Embryonic facial prominence (tissue), 1 donor: ENCODE data around the gene KRT10.
"Not testable (repeated sequence)": the region's sequence is repeated elsewhere in the genome, so short reads cannot be mapped to it uniquely, and the experiment has no call there.

Experiments
- DNase-seq: peaks from one replicate; pipeline ENCODE4 v3.0.0-alpha.2; 2016; ENCODE audit errors: extremely low spot score

Gene KRT10

DNA sequence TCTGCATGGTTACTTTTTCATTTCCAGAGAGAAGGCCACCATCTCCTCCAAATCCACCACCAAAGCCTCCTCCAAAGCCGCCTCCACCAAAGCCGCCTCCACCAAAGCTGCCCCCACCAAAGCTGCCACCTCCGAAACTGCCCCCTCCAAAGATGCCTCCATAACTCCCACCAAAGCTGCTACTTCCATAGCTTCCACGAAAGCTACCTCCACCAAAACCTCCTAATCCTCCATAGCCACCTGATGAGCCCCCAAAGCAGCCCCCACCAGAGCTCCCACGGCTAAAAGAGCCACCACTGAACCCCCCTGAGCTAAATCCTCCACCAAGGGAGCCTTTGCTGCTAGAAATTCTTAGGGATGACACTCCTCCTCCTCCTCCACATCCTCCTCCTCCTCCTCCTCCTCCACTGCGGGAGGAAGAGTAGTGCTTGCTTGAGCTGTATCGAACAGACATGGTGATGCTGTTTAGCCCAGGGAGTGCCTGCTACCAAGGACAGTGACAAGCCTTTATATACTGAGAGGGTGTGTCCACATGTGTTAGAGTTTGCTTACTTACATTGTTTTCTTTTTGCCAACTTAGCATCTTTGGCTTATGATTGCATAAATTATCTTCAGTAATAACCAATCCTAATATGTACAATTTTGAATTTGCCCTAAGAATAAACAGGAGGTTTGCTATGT is at the start of gene KRT10:
Gene KRT10, minus strand, starts transcription at position 483 of the 681 bp plus-strand sequence. Its CDS starts 29 bp downstream, at position 454.
- DNase-seq = no peak

DNA sequence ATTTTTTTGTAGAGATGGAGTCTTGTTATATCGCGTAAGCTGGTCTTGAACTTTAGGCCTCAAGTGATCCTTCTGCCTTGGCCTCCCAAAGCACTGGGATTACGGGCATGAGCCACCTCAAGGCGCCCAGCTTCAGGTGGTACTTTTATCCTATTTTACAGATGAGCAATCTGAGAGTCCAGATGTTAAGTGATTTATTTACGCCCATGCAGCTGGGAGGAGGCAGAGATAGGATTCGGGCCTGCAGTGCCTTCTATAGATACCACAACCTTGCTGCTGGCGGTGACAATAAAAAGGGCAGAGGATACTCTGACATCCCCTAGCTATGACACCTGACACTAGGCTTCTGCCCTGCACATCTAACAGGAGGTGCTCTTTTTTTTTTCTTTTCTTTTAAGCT is 48.9 kb upstream of the KRT10 start:
- DNase-seq = no peak

DNA sequence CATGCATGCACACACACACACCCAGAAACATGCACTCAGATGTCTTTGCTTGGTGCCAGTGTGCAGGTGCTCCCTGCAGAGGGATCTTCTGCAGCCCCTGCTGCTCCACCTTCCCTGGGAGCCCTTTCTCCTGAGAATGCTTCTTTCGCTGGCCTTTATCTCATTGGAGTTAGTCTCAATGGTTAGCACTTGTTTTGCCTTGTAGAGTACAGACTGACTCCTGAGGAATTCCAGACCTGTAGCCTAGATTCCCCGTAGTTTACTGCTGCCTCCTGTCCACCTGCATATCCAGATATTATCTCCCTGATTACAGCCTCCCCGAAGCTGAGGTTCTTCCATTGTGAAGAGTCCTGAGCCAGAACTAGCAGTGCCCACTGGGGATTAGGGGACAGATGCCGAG is 47.7 kb upstream of the KRT10 start:
- no peak for DNase-seq

DNA sequence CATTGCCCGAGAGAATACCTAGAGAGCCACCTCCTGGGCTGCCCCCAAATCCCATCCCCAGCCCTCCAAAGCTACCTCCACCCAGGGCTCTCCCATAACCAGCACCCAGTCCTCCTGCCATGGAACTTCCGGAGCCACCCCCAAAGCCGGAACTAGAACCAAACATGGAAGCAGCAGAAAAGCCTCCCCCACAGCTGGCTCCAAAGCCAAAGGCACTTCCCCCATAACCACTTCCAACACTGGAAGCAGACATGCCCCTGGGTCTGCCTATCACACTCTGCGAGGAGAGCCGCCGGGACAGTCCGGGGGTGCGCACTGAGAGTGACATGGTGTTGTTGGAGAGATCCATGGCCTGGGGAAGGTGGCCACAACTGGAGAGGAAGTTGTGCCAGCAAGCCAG is 44.4 kb upstream of the KRT10 start, which contains the start of gene KRT12:
Gene KRT12, minus strand, starts transcription at position 386 of the 400 bp plus-strand sequence. Its CDS starts 37 bp downstream, at position 349.
- DNase-seq = no peak

DNA sequence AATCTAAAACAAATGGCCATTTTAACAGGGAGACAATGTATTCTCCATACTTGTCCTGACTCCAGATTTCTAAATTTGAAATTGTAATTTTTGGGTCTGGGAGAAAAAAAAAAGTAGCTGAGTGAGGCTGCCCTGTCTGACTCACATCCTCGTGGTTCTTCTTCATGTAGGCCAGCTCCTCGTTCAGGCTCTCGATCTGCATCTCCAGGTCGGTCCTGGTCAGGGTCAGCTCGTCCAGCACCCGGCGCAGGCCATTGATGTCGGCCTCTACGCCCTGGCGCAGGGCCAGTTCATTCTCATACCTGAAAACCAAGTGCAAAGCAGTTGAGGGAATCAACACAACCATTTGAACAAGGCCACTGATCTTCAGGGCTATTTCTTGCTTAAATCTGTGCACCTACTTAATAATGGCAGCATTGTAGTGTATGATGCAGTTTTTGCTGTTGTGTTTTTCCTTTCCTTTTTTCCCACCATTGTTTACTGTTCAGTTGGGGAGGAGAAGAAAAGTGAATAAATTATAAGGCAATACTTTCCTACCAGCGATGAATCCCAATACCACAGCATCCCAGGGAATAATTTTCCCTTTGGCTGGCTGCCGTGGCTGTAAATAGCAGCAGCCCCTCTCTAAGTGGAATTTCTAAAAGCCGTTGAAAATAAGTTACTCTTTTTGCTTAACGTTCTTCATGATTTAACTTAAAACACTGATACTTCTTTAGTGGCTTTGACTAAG is 42.4 kb upstream of the KRT10 start:
- no peak for DNase-seq

DNA sequence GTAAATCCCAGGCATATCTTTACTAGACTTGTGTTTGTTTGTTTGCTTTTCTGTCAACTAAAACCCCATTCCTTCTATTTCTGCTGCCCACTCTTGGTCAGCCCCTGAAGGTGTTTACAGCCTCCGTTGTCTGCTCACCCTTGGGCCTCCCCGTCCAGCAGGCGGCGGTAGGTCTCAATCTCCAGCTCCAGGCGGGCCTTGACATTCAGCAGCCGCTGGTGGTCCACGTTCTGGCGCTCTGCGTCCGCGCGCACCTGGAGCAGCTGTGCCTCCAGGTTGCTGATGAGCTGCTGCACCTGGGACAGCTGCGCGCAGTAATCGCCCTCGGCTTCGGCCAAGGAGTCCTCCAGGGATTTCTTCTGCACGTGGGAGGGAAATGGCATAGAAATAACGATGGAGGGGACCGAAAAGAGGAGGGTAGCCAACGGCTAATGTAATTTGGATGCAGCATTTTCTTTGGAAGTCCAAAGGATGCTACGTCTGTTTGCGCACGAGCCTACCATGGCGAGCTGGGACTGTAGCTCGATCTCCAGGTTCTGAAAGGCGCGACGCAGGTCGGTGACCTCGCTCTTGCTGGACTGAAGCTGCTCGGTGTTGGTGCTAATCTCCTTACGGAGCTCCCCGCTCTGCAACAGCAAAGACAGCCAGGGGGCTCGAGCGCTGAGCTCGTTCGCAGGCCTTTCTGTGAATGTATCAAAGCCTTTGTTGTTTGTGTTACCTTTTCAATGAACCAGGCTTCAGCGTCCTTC is 40.7 kb upstream of the KRT10 start:
- no peak for DNase-seq

DNA sequence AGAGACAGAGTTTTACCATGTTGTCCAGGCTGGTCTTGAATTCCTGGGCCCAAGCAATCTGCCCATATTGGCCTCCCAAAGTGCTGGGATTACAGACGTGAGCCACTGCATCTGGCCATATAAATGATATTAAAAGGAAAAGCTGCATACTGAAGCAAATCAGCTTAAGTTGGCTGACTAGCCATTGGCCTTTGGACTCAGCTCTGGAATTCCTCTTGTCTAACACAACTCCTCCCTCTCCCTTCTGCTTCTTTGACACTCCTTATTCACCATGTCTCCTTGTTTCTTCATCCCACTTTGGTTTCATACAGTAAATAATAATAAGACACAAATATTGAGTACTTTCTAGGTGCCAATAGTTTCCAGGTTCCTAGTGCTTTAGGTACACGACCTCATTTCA is 37.1 kb upstream of the KRT10 start:
- no peak for DNase-seq

DNA sequence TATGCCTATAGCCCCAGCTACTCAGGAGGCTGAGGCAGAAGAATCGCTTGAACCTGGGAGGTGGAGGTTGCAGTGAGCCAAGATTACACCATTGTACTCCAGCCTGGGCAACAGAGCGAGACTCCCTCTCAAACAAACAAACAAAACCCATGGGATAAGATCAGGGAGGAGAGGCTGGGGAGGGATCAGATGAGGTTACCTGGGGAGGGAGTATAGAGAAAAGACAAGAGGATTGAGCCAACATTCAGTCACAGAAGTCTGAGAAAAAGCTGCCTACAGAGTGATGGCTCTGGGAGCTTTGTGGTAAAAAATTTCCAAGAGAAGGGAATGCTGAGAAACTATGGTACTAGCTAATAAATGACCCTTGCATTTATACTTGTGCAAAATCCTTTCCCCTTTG is 36.3 kb upstream of the KRT10 start:
- DNase-seq = not testable (repeated sequence)

DNA sequence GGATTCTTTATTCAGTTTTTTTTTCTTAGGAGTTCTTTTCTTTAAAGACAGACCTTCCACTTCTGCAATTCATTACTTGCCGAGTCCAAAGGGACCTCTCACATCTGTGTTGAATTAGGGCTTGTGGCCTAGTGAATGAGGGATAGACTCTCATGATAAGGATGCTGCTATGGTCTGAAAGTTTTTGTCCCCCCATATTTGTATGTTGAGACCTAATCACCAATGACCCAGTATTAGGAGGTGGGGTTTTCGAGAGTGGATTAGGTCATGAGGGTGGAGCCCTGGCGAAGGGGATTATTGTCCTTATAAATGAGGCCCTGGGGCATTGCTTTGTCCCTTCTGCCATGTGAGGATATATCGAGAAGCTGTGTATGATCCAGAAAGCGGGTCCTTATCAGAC is 35.1 kb upstream of the KRT10 start:
- peak; percentile 12 for DNase-seq

DNA sequence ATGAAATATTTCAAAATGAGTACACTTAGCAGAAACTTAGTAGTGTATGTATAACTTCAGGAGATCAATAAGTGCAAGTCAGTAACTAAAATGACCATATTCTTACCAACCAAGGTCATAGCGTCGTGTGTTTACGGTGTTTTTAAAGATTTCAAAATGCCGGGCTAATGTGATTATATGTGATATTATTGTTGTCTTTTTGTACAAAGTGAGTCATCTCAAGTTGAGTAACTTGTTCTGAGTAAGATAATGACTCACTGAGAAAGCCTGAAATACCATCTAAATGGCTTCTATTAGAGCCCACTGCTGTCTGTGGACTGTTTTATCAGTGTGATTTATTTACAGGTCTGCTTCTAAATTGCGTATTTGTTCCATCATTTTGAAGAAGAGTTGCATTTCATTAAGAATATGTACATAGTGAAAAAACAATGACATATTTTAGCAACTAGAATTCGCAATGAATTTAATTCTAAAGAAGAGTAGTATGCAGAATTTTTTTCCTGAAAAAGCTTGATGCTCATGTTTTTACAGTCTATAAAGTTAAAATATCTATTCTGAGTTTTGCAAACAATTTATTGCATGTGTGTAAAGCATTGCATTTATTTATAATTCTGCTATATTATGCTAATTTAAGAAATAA is 31.9 kb upstream of the KRT10 start:
- no peak for DNase-seq

DNA sequence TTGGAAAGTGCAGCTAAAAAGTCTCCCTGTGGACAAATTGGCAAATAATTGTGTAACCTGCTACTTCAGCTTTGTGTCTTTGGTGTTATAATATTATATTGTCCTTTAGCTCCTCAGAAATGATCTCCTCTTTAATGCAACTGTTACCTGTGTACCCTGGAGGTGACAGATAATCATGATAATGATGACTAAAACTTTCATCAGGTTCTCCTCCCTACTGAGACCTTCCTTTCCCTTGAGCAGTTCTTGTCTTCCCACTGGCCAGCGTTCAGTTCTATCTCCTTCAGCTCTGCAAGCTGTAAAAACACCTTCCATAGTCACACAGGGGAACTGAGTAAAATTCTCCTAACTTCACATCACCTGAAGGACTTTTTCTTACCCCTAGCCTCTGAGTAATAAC is 29.9 kb upstream of the KRT10 start:
- DNase-seq = no peak

DNA sequence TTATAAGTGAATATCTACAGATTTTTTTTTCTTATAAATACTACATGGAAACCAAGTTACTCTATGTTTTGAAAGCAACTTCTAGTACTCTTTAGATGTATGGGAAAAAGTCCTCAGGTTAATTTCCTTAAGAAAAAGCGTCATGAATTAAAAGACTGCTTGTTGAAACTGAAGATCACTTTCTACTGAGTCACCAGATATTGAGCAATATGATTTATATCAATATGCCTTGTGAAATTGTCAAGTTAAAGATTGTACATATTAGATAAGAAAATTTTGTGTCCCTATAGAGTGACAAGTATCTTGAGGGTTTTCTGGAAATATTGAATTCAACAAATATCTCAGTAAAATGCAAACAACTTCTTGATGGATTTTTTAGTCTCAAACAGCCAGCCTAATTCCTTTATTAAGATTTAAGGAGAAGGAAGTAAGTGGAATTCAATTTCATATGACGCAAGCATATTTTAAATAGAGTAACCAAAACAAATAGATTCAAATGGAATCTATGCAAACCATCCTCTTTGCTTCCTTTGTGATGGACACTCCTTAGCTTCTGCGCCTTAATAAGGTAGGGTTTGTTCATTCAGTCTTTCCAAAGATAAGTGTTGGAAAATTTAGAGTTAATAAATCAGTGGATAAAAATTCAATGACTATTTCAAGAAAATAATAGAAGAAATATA is 28.0 kb upstream of the KRT10 start:
- DNase-seq = no peak

DNA sequence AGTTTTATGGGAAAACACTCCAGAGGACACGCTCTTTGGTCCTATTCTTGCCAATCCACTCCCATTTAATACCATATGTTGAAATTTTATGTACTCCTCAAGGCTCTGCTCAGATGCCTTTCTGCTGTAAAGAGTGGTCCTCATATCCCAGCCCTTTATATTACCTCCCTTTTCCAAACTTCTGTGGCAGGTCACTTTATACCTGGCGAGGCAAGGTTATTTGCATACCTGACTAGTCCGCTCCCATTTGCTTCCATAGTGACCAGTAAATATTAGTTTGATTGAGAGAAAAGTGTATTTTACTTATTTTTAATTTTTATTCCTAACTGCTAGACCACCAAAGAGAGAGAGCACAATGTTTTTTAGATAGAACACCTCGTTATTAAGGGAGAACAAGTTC is 27.3 kb upstream of the KRT10 start:
- no peak for DNase-seq

DNA sequence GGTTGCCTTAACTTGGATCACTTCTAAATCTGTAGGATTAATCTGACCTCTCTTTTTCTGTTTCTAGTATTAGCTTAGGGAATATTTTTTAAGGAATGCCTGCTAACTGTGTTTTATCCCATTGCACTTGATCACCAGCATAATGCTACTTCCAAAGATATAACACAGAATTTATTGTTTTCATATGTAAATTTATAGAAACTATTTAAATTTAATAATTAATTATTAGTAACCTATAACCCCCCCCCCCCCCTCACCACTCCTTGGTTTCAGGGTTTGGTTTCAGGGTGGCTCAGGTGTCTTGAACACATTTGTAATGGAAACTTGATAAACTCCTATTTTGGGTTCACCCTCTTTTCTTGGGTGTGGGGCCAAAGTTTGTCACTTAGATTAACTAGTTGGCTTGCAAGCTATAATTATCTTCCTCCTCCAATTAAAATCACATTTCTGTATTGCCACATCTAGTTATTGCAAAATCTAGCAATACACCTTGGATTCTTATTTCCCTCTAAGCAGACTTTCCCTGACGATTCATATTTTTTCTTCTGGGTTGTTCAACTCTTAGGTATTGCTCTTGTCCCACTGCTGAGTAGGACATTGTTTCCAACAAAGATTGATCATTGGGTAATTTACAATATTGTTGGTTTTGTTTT is 26.3 kb upstream of the KRT10 start:
- no peak for DNase-seq

DNA sequence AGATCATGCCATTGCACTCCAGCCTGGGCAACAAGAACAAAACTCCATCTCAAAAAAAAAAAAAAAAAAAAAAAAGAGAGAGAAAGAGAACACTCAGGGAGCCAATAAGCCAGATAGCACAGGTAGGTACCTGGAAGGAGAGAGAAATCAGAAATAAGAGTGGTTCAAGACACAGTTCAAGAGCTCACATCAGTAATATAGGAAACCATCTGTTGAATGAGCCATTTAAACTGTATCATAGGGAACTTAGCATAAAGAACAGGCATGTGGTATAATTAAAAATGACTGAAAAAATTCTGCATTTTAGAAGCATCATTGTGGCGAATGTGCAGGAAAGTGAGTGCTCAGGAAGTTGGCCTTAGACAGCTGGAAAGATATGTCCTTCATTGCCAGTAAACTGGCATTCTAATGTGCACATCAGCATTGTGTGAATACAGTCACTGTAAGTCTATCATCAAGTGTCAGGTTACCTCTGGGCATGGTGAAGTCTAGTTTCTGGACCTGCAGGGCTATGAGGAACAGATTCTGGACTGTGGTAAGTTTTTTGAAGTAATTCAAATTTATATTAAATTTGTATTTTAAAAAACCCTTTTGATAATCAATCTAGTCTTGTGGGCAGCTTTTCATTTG is 24.2 kb upstream of the KRT10 start:
- DNase-seq = no peak

DNA sequence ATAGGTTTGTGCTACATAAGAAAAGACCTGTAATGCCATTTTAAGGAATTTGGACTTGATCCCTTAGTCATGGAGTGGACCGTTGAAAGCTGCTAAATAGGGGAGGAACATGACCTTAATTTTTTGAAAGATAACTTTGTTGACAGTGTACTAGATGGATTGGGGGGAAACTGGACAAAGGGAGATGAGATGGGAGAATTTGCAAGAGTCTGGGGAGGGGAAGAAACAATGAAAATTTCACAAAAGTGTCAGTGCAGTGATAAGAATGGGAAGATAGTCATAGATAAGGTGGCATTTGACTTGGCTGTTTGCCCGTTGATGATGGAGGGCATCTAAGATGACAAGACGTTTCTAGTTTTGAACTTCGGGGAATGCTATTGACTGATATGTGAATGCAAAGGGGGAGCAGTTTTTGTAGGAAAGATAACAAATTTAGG is 22.3 kb upstream of the KRT10 start:
- no peak for DNase-seq

DNA sequence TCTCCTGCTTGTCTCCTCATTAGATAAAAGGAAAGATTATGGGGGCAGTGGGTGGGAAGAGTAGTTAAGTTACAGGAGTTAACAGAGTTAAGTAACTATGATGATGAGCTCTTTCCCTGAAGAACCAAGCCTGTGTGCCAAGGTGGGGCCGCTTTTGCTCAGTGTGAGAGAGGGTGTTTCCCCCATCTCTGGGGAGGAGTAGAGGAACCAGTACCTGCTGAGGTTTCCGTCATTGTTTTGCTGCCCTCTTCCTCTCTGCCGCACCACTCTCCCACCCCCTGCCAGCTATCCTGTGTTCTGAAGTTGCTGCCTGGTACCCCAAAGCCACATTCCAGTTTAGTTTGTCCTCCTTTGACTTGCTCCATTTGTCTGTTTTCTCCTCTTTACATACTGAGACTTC is 20.8 kb upstream of the KRT10 start:
- no peak for DNase-seq

DNA sequence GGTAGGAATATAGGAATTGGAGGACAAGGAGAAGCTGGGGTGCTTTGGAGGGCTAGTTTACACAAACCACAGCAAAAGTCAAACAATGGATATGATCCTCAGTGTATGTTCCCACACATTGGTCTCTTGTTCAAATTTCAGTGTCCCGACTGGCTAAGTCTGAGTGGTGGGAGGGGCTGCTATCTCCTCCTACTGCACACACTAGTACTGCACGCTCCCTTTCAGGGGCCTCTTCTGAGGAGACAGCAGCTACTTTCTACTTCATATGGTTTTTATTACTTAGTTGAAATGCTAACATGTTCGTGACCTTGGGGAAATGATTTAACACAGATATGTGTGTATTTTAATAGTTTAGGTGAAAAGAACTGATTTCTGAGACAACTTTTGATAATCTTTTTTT is 18.8 kb upstream of the KRT10 start:
- DNase-seq = peak; percentile 24

DNA sequence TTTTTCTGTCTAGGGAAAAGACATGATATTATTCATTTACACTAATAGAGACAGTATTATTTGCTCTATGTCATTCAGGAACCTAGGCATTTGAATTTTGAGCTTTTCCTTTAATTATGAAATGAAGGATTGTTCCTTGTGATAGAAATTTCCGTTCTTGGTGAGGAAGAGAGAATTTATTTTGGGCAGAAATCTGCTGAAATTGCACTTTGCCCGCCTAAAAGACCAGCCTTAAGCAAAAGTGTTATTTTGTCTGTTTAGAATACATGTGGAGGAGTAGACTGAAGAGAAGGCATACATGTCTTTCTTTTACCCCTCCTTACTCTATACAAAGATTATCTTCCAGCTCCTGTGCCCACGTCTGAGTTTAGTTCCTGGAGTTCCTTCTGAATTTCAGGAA is 16.8 kb upstream of the KRT10 start:
- DNase-seq = no peak

DNA sequence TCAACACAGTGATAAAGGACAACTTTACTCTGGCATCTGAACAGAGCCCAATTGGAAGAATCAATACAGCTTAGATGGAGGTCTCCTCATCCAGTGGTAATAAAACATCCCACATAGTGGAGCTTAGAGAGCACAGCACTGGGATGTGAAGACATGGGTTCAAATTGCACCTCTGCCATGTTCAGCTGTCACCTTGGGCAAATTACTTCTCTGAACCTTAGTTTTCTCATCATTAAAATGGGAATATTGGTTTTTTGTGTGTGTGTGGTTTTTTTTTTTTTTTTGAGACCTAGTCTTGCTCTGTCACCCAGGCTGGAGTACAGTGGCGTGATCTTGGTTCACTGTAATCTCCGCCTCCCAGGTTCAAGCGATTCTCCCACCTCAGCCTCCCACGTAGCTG is 13.6 kb upstream of the KRT10 start:
- DNase-seq = no peak

DNA sequence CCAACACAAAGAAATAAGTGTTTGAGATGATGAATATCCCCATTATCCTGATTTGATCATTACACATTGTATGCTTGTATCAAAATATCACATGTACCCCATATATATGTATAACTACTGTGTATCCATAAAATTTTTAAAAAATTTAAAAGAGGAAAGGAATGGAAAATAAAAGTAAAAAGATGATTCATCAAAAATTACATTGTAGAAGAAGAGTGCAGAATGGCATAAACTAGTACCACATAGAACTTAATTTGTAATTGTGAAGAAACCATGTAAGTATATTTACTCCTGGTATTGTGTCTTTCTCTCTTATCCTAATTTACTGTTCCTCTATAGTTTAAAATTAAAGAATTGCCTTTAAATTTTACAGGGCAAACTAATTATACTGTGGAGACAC is 11.5 kb upstream of the KRT10 start:
- DNase-seq = no peak
